GM23338 (cell line): ENCODE data around the gene KLHL5. TPM values are rescaled to one million over a fixed set of nuclear protein-coding genes. Genes with fewer than 3 reads are reported as not detected.

Experiments used
- ATAC-seq: fragments of 200-7000 bp; cut with Tn5 transposase; 3 replicates; pipeline ENCODE4 v1.9.1; 2020
- DNase-seq: peaks from one replicate; pipeline ENCODE4 v3.0.0-alpha.2; 2015; ENCODE audit warnings: low spot score
- H2AFZ ChIP-seq: fragments of 200-600 bp; sonication (generic); 2 replicates; pipeline ENCODE4 v1.8.0; 2016; ENCODE audit warnings: antibody characterized with exemption, mild to moderate bottlenecking, moderate library complexity
- H3F3A ChIP-seq: fragments of 200-600 bp; sonication (generic); replicated peaks from 2 replicates; pipeline ENCODE4 v1.8.0; 2017; ENCODE audit warnings: antibody characterized with exemption, mixed run types, low read depth
- H3K27ac ChIP-seq: fragments of 200-600 bp; sonication (generic); 2 replicates; pipeline ENCODE4 v1.6.1; 2016; ENCODE audit warnings: low read depth
- H3K27me3 ChIP-seq: fragments of 200-600 bp; sonication (generic); 2 replicates; pipeline ENCODE4 v1.8.0; 2016; ENCODE audit warnings: mild to moderate bottlenecking, mixed run types, moderate library complexity; ENCODE audit not compliant: insufficient read depth
- H3K36me3 ChIP-seq: fragments of 200-600 bp; sonication (generic); 2 replicates; pipeline ENCODE4 v1.8.0; 2016; ENCODE audit warnings: mild to moderate bottlenecking; ENCODE audit not compliant: insufficient read depth
- H3K4me1 ChIP-seq: fragments of 200-600 bp; sonication (generic); 2 replicates; pipeline ENCODE4 v1.8.0; 2016; ENCODE audit warnings: mild to moderate bottlenecking, moderate library complexity; ENCODE audit not compliant: insufficient read depth
- H3K4me2 ChIP-seq: fragments of 200-600 bp; sonication (generic); 2 replicates; pipeline ENCODE4 v1.7.1; 2017; ENCODE audit warnings: mixed run types
- H3K4me3 ChIP-seq: fragments of 200-600 bp; sonication (generic); 2 replicates; pipeline ENCODE4 v1.6.1; 2016; ENCODE audit warnings: mixed run types
- H3K79me2 ChIP-seq: fragments of 200-600 bp; sonication (generic); replicated peaks from 2 replicates; pipeline ENCODE4 v1.8.0; 2017; ENCODE audit warnings: mild to moderate bottlenecking; ENCODE audit not compliant: insufficient read depth
- H3K9me2 ChIP-seq: fragments of 200-600 bp; sonication (generic); 2 replicates; pipeline ENCODE4 v1.8.0; 2017; ENCODE audit not compliant: insufficient read depth
- H4K20me1 ChIP-seq: fragments of 200-600 bp; sonication (generic); replicated peaks from 2 replicates; pipeline ENCODE4 v1.8.0; 2017; ENCODE audit warnings: mild to moderate bottlenecking; ENCODE audit not compliant: insufficient read depth
- H3K27ac Mint-ChIP-seq: 2 replicates; pipeline ENCODE4 v1.8.0; 2020; ENCODE audit warnings: inconsistent platforms, mild to moderate bottlenecking, moderate library complexity, mixed read lengths
- H3K27me3 Mint-ChIP-seq: 3 replicates; pipeline ENCODE4 v1.8.0; 2022; ENCODE audit warnings: low read depth, mild to moderate bottlenecking, moderate library complexity, mixed read lengths, inconsistent platforms; ENCODE audit not compliant: insufficient read depth, poor library complexity
- H3K36me3 Mint-ChIP-seq: 3 replicates; pipeline ENCODE4 v1.8.0; 2021; ENCODE audit warnings: low read depth, mild to moderate bottlenecking, inconsistent platforms, moderate library complexity, mixed read lengths
- H3K4me1 Mint-ChIP-seq: 3 replicates; pipeline ENCODE4 v1.8.0; 2020; ENCODE audit warnings: mild to moderate bottlenecking, inconsistent platforms, mixed read lengths
- H3K4me3 Mint-ChIP-seq: 3 replicates; pipeline ENCODE4 v1.8.0; 2021; ENCODE audit warnings: moderate library complexity, mild to moderate bottlenecking, inconsistent platforms, mixed read lengths
- H3K9me3 Mint-ChIP-seq: 3 replicates; pipeline ENCODE4 v1.8.0; 2020; ENCODE audit warnings: moderate library complexity, mild to moderate bottlenecking, inconsistent platforms, mixed read lengths
- EZH2 ChIP-seq: fragments of 200-600 bp; sonication (generic); IDR thresholded peaks from one replicate; pipeline ENCODE4 v1.8.0; 2017; ENCODE audit warnings: antibody characterized with exemption, mild to moderate bottlenecking, low read depth; ENCODE audit not compliant: unreplicated experiment
- JUNB ChIP-seq: IDR thresholded peaks from one replicate; pipeline ENCODE4 v1.6.1; 2016; ENCODE audit warnings: antibody characterized with exemption; ENCODE audit not compliant: unreplicated experiment
- NANOG ChIP-seq: IDR thresholded peaks from 2 replicates; pipeline ENCODE4 v1.6.1; 2016; ENCODE audit warnings: antibody characterized with exemption, borderline replicate concordance
- ZNF114 ChIP-seq: fragments of 250-450 bp; sonication (Bioruptor Pico); IDR thresholded peaks from 2 replicates; pipeline ENCODE4 v1.5.0; 2020; ENCODE audit warnings: mild to moderate bottlenecking, moderate library complexity
- ZNF462 ChIP-seq: fragments of 250-450 bp; sonication (Bioruptor Pico); IDR thresholded peaks from 2 replicates; pipeline ENCODE4 v1.5.0; 2020; ENCODE audit warnings: mild to moderate bottlenecking, moderate library complexity
- polyA plus RNA-seq: library from polyadenylated mRNA; unstranded; fragments of >200 nt; fragmentation: Nextera tagmentation; extraction: Ambion mirVana; gene quantifications from 2 replicates; pipeline ENCODE4 v1.2.1, GENCODE V29; 2016
- total RNA-seq: library from RNA; depleted of rRNA; stranded (reverse); fragments of >200 nt; shearing (Covaris generic); gene quantifications from 2 replicates; pipeline ENCODE4 v1.2.3, GENCODE V29; 2014
- TF ChIP-seq, protein P1 (sequence below), 2 experiments: fragments of 200-600 bp in 1 of 2; sonication (generic) in 1 of 2; conservative IDR thresholded peaks; 2 replicates each; pipeline versions ENCODE4 v1.5.1 to v1.6.1; 2016 to 2017; ENCODE audit warnings: antibody characterized with exemption in 2 of 2, low read depth in 2 of 2, mild to moderate bottlenecking in 2 of 2, moderate library complexity in 1 of 2

KLHL5 gene
- total and polyA plus RNA-seq, 2 experiments from 2014 or later, result 9.4 to 24.5 TPM

GRCh38 chr4:39053983-39054382 lies 8.0 kb upstream of the KLHL5 start (continued):
- TF ChIP-seq, protein P1, sequence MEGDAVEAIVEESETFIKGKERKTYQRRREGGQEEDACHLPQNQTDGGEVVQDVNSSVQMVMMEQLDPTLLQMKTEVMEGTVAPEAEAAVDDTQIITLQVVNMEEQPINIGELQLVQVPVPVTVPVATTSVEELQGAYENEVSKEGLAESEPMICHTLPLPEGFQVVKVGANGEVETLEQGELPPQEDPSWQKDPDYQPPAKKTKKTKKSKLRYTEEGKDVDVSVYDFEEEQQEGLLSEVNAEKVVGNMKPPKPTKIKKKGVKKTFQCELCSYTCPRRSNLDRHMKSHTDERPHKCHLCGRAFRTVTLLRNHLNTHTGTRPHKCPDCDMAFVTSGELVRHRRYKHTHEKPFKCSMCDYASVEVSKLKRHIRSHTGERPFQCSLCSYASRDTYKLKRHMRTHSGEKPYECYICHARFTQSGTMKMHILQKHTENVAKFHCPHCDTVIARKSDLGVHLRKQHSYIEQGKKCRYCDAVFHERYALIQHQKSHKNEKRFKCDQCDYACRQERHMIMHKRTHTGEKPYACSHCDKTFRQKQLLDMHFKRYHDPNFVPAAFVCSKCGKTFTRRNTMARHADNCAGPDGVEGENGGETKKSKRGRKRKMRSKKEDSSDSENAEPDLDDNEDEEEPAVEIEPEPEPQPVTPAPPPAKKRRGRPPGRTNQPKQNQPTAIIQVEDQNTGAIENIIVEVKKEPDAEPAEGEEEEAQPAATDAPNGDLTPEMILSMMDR (conservative IDR thresholded peaks at IDR 0.05; ENCODE audit: low read depth in 2 of 2), result no peak
- TF ChIP-seq JUNB, result no peak

- TF ChIP-seq ZNF462 (CRISPR knock-in tag), result no peak
- TF ChIP-seq NANOG, result no peak
- no peak for TF ChIP-seq EZH2
- no peak for TF ChIP-seq ZNF114 (CRISPR knock-in tag)
- TF ChIP-seq JUNB, result no peak
- Mint-ChIP-seq H3K4me1 (peaks cover 16% of the 10 kb centered on the region), H3K27ac (no peak overlapping the region), H3K27me3 (no peaks in the 10 kb centered on the region), H3K4me3 (no peak overlapping the region), H3K36me3 (no peaks in the 10 kb centered on the region), H3K9me3 (no peaks in the 10 kb centered on the region)
- DNase-seq (no peak), ATAC-seq (no peak)
- H3K79me2 ChIP-seq, result peaks cover 39% of the 10 kb centered on the region; the same call in 1 of the 2 replicates
- no peak overlapping the region for H3K27ac ChIP-seq
- H3K36me3 ChIP-seq, result no peaks in the 10 kb centered on the region
- H3K4me2 ChIP-seq, result no peak overlapping the region
- H2AFZ ChIP-seq, result no peak overlapping the region
- H3K4me1 ChIP-seq, result peaks cover 11% of the 10 kb centered on the region
- no peak overlapping the region for H3K4me3 ChIP-seq
- H3F3A ChIP-seq, result no peaks in the 10 kb centered on the region
- no peaks in the 10 kb centered on the region for H4K20me1 ChIP-seq
- no peaks in the 10 kb centered on the region for H3K27me3 ChIP-seq
- H3K9me2 ChIP-seq, result no peaks in the 10 kb centered on the region
Measured at GRCh38 chr4:39054497-39054896, 7.5 kb upstream of the KLHL5 start.
